Stomach (tissue), 4 donors: ENCODE data around the gene GPER1.

Source experiments
- CTCF ChIP-seq, 7 experiments: fragments of 450-650 bp in 4 of 7; fragments of 200-600 bp in 3 of 7; sonication (generic) in 3 of 7; IDR thresholded peaks; one replicate each; pipeline ENCODE4 v1.5.1; 2016 to 2019; ENCODE audit warnings: antibody characterized with exemption in 7 of 7, control low read depth in 2 of 7, mild to moderate bottlenecking in 1 of 7
- EP300 ChIP-seq: sonication (generic); formaldehyde crosslinking; IDR thresholded peaks from one replicate; pipeline ENCODE4 v1.6.1; 2017; ENCODE audit warnings: antibody characterized with exemption

- TF ChIP-seq CTCF (IDR thresholded peaks at IDR 0.05) (peak in 3 of 7 experiments; percentile 2 to 4 (median 2)), EP300 (no peak)
Observed at GRCh38 chr7:1045069-1046063, 42.5 kb upstream of the GPER1 start.
